Keratinocyte (primary cell): ENCODE data around the gene ELFN2. TPM values are rescaled to one million over a fixed set of nuclear protein-coding genes. Genes with fewer than 3 reads are reported as not detected.

Experiments used
- DNase-seq: peaks from one replicate; pipeline ENCODE4 v3.0.0-alpha.2; 2011; ENCODE audit warnings: low read depth, missing footprints, low spot score
- FAIRE-seq: peaks from 2 replicates; lab custom pipeline; 2011; peaks lifted over from hg19 to GRCh38; lab: Jason Lieb, UNC
- H2AFZ ChIP-seq: 2 replicates; pipeline ENCODE4 v1.6.0; 2012; ENCODE audit warnings: low read length, control low read depth, inconsistent platforms; ENCODE audit not compliant: control insufficient read depth
- H3K27ac ChIP-seq: 2 replicates; pipeline ENCODE4 v1.5.1; 2011; ENCODE audit warnings: low read length; ENCODE audit not compliant: control insufficient read depth, insufficient read depth
- H3K27me3 ChIP-seq: 3 replicates; pipeline ENCODE4 v1.6.0; 2011; ENCODE audit warnings: low read length; ENCODE audit not compliant: control insufficient read depth, insufficient read depth; ENCODE audit errors: extremely low read depth
- H3K36me3 ChIP-seq, 2 experiments: 2 replicates in 1 of 2; 3 replicates in 1 of 2; pipeline ENCODE4 v1.5.1; 2011; ENCODE audit warnings: low read length in 2 of 2, mild to moderate bottlenecking in 1 of 2; ENCODE audit not compliant: control insufficient read depth in 2 of 2, insufficient read depth in 2 of 2; ENCODE audit errors: extremely low read depth in 1 of 2
- H3K4me1 ChIP-seq: 3 replicates; pipeline ENCODE4 v1.5.1; 2011; ENCODE audit warnings: low read length; ENCODE audit not compliant: control insufficient read depth, insufficient read depth; ENCODE audit errors: extremely low read depth
- H3K4me2 ChIP-seq: 3 replicates; pipeline ENCODE4 v1.6.0; 2011; ENCODE audit warnings: low read depth, low read length; ENCODE audit not compliant: control insufficient read depth, insufficient read depth; ENCODE audit errors: extremely low read depth
- H3K4me3 ChIP-seq, 3 experiments: fragments of 200-600 bp in 1 of 3; sonication (generic) in 1 of 3; 2 replicates in 2 of 3; 3 replicates in 1 of 3; pipeline ENCODE4 v1.5.1; 2011 to 2016; ENCODE audit warnings: low read length in 3 of 3, mild to moderate bottlenecking in 3 of 3, control low read depth in 2 of 3, inconsistent platforms in 1 of 3, low read depth in 1 of 3, mixed read lengths in 1 of 3, mixed run types in 1 of 3, moderate library complexity in 1 of 3; ENCODE audit not compliant: control insufficient read depth in 2 of 3, insufficient read depth in 2 of 3; ENCODE audit errors: extremely low read depth in 1 of 3
- H3K79me2 ChIP-seq: 2 replicates; pipeline ENCODE4 v1.6.0; 2012; ENCODE audit warnings: low read length; ENCODE audit not compliant: control insufficient read depth, insufficient read depth
- H3K9ac ChIP-seq: 3 replicates; pipeline ENCODE4 v1.6.0; 2011; ENCODE audit warnings: low read length; ENCODE audit not compliant: control insufficient read depth, insufficient read depth; ENCODE audit errors: extremely low read depth
- H3K9me1 ChIP-seq: 3 replicates; pipeline ENCODE4 v1.6.0; 2011; ENCODE audit warnings: low read length; ENCODE audit not compliant: control insufficient read depth, insufficient read depth; ENCODE audit errors: extremely low read depth
- H3K9me3 ChIP-seq: 2 replicates; pipeline ENCODE4 v1.5.1; 2012; ENCODE audit warnings: low read depth, low read length; ENCODE audit not compliant: control insufficient read depth
- H4K20me1 ChIP-seq: 3 replicates; pipeline ENCODE4 v1.6.0; 2011; ENCODE audit warnings: low read length; ENCODE audit not compliant: control insufficient read depth, insufficient read depth; ENCODE audit errors: extremely low read depth
- CTCF ChIP-seq, 3 experiments: IDR thresholded peaks in 1 of 3; conservative IDR thresholded peaks in 1 of 3; optimal IDR thresholded peaks in 1 of 3; 2 replicates in 2 of 3; 3 replicates in 1 of 3; pipeline versions ENCODE3 to v1.5.1; 2011; ENCODE audit warnings: low read length in 3 of 3, mild to moderate bottlenecking in 3 of 3, moderate library complexity in 2 of 3, control low read depth in 1 of 3, inconsistent platforms in 1 of 3; ENCODE audit not compliant: insufficient read depth in 2 of 3; ENCODE audit errors: extremely low read depth in 1 of 3
- EZH2 ChIP-seq: IDR thresholded peaks from one replicate; pipeline ENCODE4 v1.6.1; 2012; ENCODE audit warnings: inconsistent platforms, mild to moderate bottlenecking, low read length, moderate library complexity
- dilution Hi-C: fragments of 300-500 bp; cut with MboI; formaldehyde crosslinking; loops from one replicate; pipeline ENCODE4 v1.7.0; 2020; ENCODE audit warnings: low sequenced_read_pairs; ENCODE audit not compliant: extremely low pct_ligation_motif_present
- polyA plus RNA-seq, 5 experiments: library from polyadenylated mRNA; depleted of rRNA in 3 of 5; stranded (reverse) in 3 of 5; stranded (forward) in 1 of 5; unstranded in 1 of 5; fragments of >200 nt; gene quantifications; 1 replicate in 1 of 5; 2 replicates in 3 of 5; 3 replicates in 1 of 5; pipeline versions ENCODE4 v1.2.1 to v1.2.3, GENCODE V29; 2011 to 2012; ENCODE audit warnings: missing spikeins in 2 of 5, low read depth in 1 of 5, low replicate concordance in 1 of 5

The ELFN2 gene
- polyA plus RNA-seq, 1 donor (not counting 4 experiments of a cell fraction or from before 2014, with no cell fraction given): 0.13 TPM

GRCh38 chr22:37440875-37441274, 13.6 kb upstream of the ELFN2 start:
- Histone ChIP-seq H3K9ac (no peak overlapping the region), H3K27me3 (no peaks in the 10 kb centered on the region), H2AFZ (no peak overlapping the region), H3K27ac (no peak overlapping the region), H3K9me3 (peaks cover 2% of the 10 kb centered on the region), H3K9me1 (no peaks in the 10 kb centered on the region), H3K4me3 (no peak overlapping the region), H4K20me1 (no peaks in the 10 kb centered on the region), H3K4me2 (no peak overlapping the region), H3K79me2 (no peaks in the 10 kb centered on the region), H3K36me3 (no peaks in the 10 kb centered on the region), H3K4me1 (no peaks in the 10 kb centered on the region)
- TF ChIP-seq EZH2 (no peak), CTCF (optimal IDR thresholded peaks at IDR 0.05 in 1 of 3, IDR thresholded peaks at IDR 0.05 in 1 of 3, conservative IDR thresholded peaks at IDR 0.05 in 1 of 3; ENCODE audit: extremely low read depth in 1 of 3, insufficient read depth in 2 of 3, low read length in 3 of 3) (no peak)
- DNase-seq: no peak
- dilution Hi-C loops: no loop called here
- FAIRE-seq: no peak

GRCh38 chr22:37439347-37439746, 12.1 kb upstream of the ELFN2 start:
- Histone ChIP-seq H2AFZ (no peak overlapping the region), H4K20me1 (no peaks in the 10 kb centered on the region), H3K4me1 (no peaks in the 10 kb centered on the region), H3K4me2 (no peak overlapping the region), H3K9me1 (no peaks in the 10 kb centered on the region), H3K4me3 (no peak overlapping the region), H3K9ac (no peak overlapping the region), H3K79me2 (no peaks in the 10 kb centered on the region), H3K27ac (no peak overlapping the region), H3K27me3 (no peaks in the 10 kb centered on the region), H3K9me3 (peaks cover 7% of the 10 kb centered on the region), H3K36me3 (no peaks in the 10 kb centered on the region)
- dilution Hi-C loops: no loop called here
- DNase-seq: no peak
- TF ChIP-seq EZH2 (no peak), CTCF (optimal IDR thresholded peaks at IDR 0.05 in 1 of 3, IDR thresholded peaks at IDR 0.05 in 1 of 3, conservative IDR thresholded peaks at IDR 0.05 in 1 of 3; ENCODE audit: extremely low read depth in 1 of 3, insufficient read depth in 2 of 3, low read length in 3 of 3) (no peak)
- no peak for FAIRE-seq
